Stimulated activated CD4-positive, alpha-beta T cell treated with anti-CD3 and anti-CD28 coated beads, TNF-alpha, amount 100 ng/mL, for 24 hours (primary cell): ENCODE measurements around the gene LNX1.

Experiments
- DNase-seq, 3 experiments: peaks; one replicate each; pipeline ENCODE4 v3.0.0-alpha.2; 2020; ENCODE audit warnings: low read depth in 3 of 3

Gene LNX1

DNA sequence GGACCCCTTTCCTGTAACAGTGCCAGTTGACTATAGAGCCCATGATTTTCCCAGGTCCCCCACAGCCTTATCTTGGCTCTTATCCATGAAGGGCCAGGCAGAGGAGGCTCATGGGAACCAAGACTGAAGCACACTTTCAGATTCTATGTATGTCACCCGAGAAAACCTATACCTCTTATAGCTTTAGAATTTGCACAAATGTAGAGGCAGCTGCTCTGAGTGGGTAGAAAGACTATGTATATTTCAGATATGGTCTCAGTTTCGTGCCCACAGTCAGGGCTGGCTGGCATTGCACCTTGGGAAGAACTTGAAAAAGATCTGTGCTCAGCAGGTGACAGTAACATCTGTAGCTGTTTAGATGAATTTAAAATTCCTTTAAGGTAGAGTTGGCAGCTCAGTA is 8.3 kb upstream of the LNX1 start:
- no peak for DNase-seq

DNA sequence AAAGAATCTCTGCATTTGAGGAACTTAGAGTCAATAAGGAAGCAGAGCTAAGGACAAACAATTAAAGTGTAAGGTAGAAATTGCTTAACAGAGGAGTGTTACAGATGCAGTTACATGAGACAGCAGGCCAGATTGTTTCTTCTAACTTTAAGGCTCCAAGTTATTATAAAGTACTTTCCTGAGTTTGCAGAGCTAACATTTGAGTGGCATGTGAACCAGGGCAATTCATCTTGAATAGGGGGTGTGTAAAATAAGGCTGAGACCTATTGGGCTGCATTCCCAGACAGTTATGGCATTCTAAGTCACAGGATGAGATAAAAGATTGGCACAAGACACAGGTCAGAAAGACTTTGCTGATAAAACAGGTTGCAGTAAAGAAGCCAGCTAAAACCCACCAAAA is 7.6 kb upstream of the LNX1 start:
- DNase-seq = no peak

DNA sequence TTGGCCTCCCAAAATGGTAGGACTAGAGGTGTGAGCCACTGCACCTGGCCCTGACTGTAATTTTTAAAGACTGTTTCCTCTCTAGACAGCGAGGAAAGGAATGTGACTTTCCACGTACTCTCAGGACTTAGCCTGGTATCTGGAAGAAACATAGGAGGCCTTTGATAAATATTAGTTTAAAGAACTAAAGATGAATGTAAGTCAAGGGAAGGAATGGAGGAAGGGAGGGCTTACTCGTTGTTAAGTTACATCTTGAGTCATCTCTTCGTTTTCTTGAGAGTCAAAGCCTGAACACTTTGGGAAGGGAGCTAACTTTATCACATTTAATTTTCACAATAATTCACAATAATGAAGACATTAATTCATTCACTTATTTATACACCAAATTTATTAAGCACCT is 7.2 kb upstream of the LNX1 start:
- DNase-seq = no peak

DNA sequence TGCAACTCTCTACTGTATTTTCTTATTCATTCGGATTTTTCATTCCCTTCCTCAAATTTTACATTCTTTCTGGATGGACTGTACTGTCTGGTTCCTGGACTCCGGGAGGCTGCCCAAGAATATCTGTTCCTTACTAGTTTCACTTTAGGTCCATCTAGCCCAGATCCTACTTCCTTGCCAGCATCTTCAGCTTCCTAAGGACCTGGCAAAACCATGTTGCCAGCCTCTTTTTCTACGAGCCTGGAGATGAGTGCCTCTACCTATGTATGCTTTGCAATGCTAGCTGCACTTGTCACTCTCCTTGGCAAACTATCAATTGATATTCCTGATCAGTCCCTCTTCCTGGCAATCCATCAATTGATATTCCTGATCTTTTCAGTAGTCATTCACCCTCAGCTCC is 5.6 kb upstream of the LNX1 start:
- DNase-seq = no peak

DNA sequence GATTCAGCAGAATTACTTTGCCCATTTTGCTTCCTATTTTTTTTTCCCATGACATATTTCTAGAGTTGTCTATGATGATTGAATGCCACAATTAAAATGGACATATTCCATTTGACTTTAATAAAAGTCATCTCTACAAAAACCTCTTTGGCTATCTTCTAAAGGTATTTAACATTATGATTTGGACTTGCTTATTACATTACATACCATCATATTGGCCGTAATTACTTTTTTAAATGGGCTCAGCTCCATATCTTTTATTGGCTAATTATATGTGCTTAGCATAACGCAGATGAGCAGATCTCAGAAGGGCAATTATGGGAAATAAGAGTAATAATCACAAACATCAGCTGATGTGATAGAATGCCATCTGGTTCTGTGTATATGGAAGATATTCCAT is 4.5 kb upstream of the LNX1 start:
- no peak for DNase-seq

DNA sequence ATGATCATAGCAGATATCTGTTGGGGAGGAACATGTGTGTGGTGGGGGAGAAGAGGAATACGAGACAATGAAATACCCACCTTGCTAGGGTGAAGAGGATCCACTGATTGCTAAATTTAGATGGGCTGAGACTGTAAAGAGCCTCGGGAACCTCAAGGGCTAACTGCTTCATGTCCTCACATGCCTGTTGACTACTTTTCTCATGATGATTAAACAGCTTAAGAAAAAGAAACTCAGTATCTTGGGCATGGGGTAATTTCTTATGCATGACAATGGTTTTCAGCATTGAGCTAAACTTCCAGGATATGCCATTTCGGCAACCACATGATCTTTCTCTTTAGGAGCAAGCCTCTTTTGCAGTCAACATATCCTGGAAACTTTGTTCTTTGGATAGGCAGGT is 3.9 kb upstream of the LNX1 start:
- DNase-seq = no peak

DNA sequence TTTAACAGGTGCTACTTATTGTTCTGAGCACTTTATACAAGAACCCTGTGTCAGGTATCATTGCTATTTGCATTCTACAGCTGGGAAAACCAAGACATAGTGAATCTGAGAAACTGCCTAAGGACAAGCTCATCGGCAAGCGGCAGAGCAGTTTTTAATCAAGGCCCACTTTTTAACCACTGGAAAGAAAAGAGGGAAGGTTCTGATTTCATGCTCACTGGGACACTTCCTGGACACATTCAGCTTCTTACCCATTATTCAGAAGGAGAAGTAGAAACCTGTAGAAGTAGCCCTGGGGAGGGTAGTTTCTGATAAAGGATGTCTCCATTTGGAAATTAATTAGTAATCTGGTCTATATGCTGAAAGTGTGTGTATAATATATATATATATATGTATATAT is 2.5 kb upstream of the LNX1 start:
- DNase-seq = no peak

DNA sequence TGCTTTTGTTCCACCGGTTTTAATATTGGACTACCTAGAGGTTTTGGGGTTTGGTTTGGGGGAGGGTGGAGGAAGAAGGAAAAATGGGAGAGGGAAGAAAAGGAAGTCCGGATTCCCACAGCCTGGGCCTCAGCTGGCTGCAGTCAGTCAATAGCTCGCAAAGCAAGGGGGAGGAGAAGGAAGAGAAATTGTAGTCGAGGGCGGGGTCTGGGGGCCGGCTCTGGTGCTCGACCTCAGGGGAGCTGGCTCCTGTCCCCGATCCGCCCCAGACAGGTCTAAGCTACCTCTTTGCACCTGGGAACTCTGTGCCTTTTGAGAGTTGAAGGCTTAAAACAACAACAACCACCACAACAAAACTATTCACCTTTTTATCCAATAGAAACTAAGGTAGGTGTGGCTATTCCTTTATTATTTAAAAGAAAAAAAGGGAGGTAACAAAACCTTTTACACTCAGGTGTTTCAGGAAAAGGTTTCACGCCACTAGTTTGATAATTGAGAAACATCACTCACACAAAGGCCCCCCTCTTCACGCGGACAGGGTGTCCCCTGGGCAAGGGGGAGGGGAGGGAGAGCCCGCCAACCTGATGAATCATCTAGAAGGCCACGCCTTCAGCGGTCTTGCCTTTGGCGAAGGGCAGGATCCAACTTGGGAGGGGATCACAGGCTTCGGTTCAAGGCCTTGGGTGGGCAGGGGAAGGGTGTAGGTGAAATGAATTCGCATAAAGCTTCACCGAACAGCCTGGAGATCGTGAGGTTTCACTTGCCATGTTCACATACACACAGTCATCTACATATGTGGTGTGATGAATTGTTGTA is 1.6 kb upstream of the LNX1 start:
- no peak for DNase-seq

DNA sequence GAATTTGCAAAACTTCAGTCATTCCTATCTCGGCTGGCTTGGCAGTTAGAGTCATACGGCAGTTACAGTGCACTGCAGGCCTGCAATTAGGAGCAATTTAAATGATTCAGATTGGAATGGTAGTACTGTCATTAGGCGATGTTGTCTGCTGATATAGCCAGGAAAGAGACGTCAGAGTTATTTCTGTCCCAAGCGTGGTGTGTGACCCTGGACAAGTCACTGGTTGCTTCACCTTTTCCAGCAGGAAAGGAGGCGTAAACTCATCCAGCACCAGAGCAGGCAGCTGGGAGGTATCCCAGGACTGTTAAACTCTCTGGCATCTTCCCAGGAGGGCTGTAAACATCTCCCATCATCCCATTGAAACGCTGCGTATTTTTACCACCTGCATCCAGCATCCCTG is 836 bp upstream of the LNX1 start:
- DNase-seq = no peak

DNA sequence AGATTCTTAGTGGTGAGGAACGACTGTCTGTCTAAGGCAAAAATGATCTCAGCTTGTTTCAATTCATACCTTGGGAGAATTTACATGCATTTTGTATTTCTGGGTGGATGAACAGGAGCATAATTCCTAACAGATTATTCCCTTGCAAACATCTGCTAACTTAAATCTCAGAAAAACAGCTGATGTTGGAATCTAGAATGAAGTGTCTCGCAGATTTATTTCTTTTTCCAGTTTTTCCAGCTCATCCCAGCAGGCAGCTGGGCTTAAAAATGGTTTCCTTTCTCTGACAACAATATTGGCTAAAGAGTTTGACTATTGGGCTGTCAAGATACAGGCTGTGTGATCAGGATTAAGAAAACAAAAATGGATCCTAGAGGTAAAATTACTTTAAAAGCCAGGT is 1.1 kb downstream of the LNX1 start:
- DNase-seq = no peak

DNA sequence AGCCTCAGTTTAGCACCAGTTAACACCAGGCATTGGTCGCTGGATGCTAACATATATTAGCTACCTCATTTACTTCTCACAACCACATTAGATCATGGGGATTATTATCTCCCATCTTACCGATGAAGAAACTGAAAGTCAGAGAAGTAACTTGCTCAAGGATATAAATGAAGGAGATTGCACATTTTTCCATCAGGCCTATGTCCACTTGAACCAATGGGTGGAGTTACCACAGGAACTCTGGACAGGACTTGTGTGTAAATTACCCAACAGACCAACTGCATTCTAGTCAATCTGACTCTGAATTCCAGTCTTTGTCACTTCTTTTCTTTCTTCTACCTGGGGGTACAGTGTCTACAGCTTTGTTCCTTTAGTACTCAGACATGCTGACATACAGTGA is 1.8 kb downstream of the LNX1 start:
- no peak for DNase-seq

DNA sequence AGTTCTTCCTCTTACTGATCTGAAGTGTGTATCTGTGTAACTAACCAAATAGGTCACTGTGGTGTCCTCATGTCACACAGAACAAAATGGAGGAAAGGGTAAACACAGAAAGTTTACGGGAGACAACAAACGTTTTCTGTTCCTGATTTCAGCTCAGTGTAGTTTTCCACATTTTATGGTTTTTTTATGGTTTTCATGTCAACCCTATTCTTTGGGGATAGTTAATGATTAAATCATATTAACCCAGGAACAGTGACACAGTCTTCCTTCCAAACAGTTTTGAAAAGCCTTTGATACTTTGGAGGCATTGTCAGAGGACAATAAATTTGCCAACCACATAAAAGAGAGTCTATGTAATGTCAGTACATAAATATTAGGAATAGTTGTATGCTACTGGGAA is 4.2 kb downstream of the LNX1 start:
- no peak for DNase-seq

DNA sequence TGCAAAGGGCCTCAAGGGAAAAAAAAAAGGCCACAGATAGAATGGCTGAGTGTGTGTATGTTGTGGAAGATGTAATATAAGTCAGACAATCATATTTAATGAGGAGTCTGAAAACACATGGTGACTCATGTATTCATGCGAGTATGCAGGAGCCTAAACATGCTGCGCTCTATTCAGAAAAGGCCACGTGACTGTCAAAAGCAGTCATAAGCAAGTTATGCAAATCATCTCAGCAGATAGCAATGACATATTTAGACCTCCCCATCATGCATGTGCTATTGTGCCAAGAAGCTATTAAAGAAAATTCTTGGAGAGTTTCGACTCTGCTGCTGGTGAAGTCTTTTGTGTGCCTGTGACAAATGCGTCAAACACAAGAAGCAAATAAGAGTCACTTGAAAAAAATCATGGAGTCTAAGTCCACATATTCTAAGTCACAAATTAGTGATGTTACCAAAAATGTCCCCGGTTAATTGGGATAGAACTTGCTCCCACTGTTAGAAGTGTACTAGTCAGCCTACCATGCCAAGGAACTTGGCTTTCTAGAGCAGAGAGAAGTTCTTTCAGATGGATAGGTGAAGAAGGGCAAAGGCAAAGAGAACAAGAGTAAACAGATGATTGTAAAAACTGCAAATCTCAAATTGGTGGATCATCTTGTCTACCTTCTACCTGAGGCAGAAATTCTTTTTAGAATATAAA is 5.0 kb downstream of the LNX1 start:
- no peak for DNase-seq

DNA sequence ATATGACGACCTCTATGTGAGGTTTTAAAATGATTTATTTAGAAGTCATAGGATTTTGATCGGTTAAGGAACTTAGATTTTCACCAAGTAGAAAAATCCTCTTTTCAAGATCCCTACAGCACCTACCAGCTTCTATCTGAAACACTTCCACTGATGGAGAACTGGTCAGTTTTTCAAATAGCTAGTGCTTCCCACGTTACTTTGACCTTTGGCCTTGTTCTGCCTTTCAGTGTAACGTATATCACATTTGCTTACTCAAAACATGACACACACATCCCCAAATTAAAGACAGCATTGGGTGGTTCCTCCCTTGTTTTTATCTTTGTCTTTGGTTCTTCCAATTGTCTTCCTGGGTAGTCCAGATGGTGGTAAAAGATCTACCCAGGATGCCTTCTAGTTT is 6.6 kb downstream of the LNX1 start:
- no peak for DNase-seq

DNA sequence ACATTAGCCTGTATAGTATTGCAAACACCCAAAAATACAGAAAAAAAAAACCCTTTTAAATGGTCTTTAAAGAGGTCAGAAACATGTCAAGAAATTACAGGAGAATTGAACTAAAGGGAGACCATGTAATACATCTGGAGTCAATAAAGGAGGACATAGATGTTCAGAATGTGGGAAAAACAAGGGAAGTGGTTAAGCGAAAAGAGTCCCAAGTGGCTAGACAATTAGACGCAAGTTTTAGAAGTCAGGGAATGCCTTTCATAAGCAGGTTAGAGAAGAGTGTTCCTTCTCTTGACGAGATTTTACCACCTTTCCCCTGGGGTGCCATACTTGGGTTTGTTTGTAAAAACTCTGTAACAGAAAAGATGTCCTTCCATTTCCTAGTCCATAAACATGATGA is 7.8 kb downstream of the LNX1 start:
- no peak for DNase-seq

DNA sequence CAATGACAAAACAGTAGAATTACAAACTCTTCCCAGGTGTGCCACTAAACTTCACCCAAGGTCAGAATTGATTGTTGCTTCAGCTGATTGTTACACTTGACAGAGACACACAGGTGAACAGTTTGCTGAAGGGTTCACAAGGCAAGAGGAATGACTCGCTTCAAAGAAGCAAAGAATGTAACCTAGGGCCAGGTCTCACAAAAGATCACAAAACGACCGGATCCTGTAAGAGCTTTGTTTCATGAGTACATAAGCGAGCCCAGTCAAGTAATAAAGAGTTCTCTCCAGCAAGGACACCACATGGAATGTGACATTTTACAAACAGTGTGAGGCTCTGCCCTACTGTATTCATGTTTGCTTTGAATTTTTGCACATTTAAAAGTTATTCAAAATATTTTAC is 9.1 kb downstream of the LNX1 start:
- DNase-seq = no peak

DNA sequence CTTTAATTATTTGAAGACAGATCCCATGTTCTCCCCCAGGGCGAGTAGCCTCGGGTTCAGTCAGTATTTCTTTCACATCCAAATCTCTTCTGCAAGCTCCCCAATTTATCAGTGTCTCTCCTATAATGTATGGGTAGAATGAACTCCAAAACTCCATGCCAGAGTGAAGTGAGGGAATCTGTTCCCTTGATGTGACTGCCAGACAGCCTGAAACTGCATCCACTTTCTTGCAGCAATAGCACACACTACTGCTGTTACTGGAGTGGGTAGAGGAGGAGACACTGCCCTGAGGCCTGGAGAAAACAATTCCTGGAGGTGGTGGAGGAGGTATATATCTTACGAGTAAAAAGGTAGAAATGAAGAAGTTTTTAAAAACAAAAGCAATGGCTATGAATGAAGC is 11.0 kb downstream of the LNX1 start:
- no peak for DNase-seq

DNA sequence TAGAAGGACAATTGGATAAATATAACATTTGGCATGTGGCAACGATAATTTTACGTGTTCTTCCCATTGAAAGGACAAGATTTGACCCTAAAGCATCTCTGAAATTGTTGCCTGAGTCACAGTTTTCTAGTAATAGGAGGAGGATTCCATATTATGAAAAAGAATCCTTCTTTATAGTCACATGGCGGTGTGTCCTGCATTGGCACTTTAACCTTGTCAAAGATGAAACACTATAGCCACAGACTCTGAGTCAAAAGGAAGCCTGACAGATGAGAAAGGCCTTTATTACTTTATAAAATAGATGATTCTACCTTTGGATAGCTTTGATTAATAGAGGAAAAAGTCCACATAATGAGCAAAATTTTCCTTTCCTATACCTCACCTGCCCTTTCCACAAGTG is 11.5 kb downstream of the LNX1 start:
- DNase-seq = no peak

DNA sequence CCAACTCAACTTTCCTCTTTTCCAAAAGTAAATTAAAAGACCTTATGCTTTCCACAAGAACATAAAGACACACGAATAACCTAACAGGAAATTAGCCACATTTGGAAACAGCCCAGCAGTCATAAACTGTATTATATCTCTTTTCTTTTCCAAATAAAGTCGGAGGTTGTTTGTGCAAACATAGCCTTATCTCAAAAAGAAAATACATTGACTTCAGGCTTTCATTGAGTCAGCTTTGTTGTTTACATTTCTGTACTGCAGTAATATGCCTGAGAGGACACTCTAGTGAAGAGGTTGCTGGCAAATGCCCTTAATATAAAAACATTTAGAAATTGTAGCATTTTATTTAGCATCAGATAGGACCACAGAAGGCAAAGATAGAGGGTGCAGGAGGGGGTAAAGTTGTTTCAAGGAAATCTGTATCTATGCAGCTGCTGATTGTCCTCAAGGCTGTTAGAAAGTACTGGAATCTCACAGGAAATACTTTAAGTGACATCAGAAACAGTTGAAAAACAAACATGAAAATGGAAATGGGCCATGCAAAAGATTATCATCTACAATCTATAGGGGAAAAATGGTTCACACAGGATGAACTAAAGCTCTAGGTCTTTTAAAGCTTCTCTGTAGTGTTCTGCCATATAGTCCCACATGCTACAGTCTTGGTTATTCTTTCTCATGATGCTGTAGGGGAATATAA is 14.5 kb downstream of the LNX1 start:
- DNase-seq = no peak

DNA sequence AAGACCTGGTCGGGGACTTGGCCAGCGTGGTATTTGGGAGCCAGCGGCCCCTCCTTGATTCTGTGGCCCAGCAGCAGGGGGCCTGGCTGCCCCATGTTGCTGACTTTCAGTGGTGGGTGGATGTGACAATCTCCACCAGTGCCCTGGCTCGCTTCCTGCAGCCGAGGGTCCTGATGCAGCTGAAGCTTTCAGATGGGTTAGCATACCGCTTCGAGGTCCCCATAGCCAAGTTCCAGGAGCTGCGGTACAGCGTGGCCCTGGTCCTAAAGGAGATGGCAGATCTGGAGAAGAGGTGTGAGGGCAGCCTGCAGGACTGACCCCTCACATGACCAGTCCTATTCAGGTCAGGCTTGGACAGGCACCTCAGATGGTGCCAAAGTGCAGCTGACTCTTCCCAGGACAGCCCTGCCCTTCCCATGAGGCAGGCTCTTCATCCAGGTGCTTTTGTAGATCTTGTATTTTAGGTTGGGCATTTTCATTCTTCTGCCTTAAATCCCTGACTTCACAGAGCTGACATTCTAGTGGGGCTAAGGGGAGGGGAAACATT is 15.1 kb downstream of the LNX1 start:
- DNase-seq = no peak

DNA sequence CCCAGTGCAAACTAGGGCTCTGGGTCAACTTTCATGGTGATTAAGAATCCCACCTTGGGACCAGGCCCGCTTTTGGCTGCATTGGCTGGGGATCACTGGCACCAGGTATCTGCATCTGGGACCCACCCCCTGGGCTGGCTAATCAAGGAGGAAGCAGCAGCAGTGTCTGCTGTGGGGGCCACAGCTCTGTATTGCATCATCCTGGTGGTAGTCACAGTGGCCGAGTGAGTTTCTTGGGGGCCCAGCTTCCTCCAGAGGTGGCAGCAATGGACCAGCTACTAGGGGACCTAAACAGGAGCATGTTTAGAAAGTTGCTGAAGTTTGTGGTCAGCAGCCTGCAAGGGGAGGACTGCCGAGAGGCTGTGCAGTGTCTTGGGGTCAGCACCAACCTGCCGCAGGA is 15.7 kb downstream of the LNX1 start:
- no peak for DNase-seq

DNA sequence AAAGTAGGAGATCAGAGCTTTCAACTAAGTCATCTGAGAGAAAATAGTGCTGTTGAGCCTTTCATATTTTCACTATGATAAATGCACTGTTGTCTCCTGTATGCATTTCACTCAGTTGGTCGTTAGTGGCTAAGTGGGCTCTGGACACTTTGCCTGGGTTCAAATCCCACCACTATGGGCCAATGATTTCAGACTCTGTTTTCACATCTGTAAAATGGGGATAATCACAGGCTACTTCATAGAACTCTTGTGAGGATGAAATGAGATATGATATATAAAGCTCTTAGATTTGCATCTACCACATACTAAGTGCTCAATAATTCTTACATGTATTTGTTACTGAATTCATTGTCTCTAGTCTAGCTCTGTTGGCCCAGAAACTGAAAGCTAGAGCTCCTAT is 16.8 kb downstream of the LNX1 start:
- no peak for DNase-seq

DNA sequence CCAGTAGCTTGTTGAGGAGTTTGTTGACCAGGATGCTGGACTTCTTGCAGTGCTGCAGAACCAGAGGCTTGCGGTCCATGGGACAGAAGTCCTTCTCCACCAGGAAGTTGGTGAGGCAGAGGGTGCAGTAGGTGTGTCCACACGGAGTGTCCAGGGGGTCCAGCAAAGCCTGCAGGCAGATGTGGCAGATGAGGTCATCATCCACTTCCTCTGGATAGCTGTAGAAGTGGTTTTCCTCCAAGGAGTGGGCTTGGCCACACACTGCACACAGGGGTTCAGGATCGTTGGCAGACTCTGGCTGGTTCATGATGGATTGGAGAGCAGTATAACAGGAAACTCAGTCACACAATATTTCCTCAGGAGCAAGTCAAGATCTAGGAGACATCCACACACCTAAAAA is 17.6 kb downstream of the LNX1 start:
- DNase-seq = no peak
